Stimulated activated naive CD8-positive, alpha-beta T cell treated with anti-CD3 and anti-CD28 coated beads, Interleukin-15, amount 100 ng/mL, for 72 hours (primary cell): Measurements from ENCODE around the gene TNFAIP2.

ENCODE experiments used
- ATAC-seq: fragments of 150-1000 bp; cut with Tn5 transposase; 2 replicates; pipeline ENCODE4 v1.10.0; 2021; ENCODE audit warnings: mild to moderate bottlenecking, moderate library complexity
- DNase-seq, 2 donors: peaks; one replicate each; pipeline ENCODE4 v3.0.0; 2021 to 2022
- H3K27ac Mint-ChIP-seq, 2 donors: one replicate each; pipeline ENCODE4 v1.8.0; 2022; ENCODE audit warnings: mild to moderate bottlenecking in 2 of 2, mixed read lengths in 2 of 2, moderate library complexity in 2 of 2
- H3K27me3 Mint-ChIP-seq: one replicate; pipeline ENCODE4 v1.8.0; 2022; ENCODE audit warnings: mixed read lengths
- H3K4me1 Mint-ChIP-seq: one replicate; pipeline ENCODE4 v1.8.0; 2022; ENCODE audit warnings: mild to moderate bottlenecking, mixed read lengths
- H3K4me3 Mint-ChIP-seq, 2 donors: one replicate each; pipeline ENCODE4 v1.8.0; 2022; ENCODE audit warnings: mild to moderate bottlenecking in 2 of 2, mixed read lengths in 2 of 2, moderate library complexity in 1 of 2
- H3K9me3 Mint-ChIP-seq, 2 donors: one replicate each; pipeline ENCODE4 v1.8.0; 2022; ENCODE audit warnings: mixed read lengths in 2 of 2

The TNFAIP2 gene

GRCh38 chr14:103090481-103091020, 32.7 kb upstream of the TNFAIP2 start:
- H3K27me3 Mint-ChIP-seq, result peaks cover 35% of the 10 kb centered on the region
- ATAC-seq (no peak), DNase-seq (no peak)
- peak overlapping the region; percentile 67 to 77 for H3K4me3 Mint-ChIP-seq
- H3K4me1 Mint-ChIP-seq, result peaks cover 12% of the 10 kb centered on the region
- H3K27ac Mint-ChIP-seq, result peak overlapping the region in 1 of 2 donors; percentile 34
- no peaks in the 10 kb centered on the region for H3K9me3 Mint-ChIP-seq

- H3K4me3 Mint-ChIP-seq, result peak overlapping the region; percentile 67 to 77
- H3K9me3 Mint-ChIP-seq, result no peaks in the 10 kb centered on the region
- H3K27ac Mint-ChIP-seq, result no peak overlapping the region
- H3K27me3 Mint-ChIP-seq, result peaks cover 32% of the 10 kb centered on the region
- DNase-seq (peak; percentile 78 to 80), ATAC-seq (peak; percentile 87)
- peaks cover 12% of the 10 kb centered on the region for H3K4me1 Mint-ChIP-seq
These were observed 32.0 kb upstream of the TNFAIP2 start for GRCh38 chr14:103091041-103091882.

- Mint-ChIP-seq H3K4me3 (peak overlapping the region; percentile 35 to 57), H3K4me1 (peaks cover 12% of the 10 kb centered on the region), H3K27me3 (peaks cover 27% of the 10 kb centered on the region), H3K27ac (no peak overlapping the region), H3K9me3 (no peaks in the 10 kb centered on the region)
- DNase-seq, result no peak
- no peak for ATAC-seq
These were observed 31.4 kb upstream of the TNFAIP2 start for GRCh38 chr14:103091883-103092222.

- no peaks in the 10 kb centered on the region for H3K9me3 Mint-ChIP-seq
- peaks cover 13% of the 10 kb centered on the region for H3K27me3 Mint-ChIP-seq
- no peak for ATAC-seq
These were observed 29.3 kb upstream of the TNFAIP2 start for GRCh38 chr14:103093856-103094405.

GRCh38 chr14:103094406-103095209, 28.7 kb upstream of the TNFAIP2 start, which contains the start of gene EXOC3L4:
Gene EXOC3L4, plus strand, starts transcription at chr14:103094725. Its CDS starts 5,495 bp downstream, at chr14:103100220.
- H3K27me3 Mint-ChIP-seq, result peaks cover 13% of the 10 kb centered on the region
- H3K4me3 Mint-ChIP-seq, result no peak within 1 kb of the TSS
- DNase-seq (no peak), ATAC-seq (no peak)
- H3K9me3 Mint-ChIP-seq, result no peaks in the 10 kb centered on the region
- peaks cover 12% of the 10 kb centered on the region for H3K4me1 Mint-ChIP-seq
- H3K27ac Mint-ChIP-seq, result peak within 1 kb of the TSS in 1 of 2 donors; percentile 31

More at GRCh38 chr14:103093856-103094405, 29.3 kb upstream of the TNFAIP2 start:
- Mint-ChIP-seq H3K4me1 (peaks cover 12% of the 10 kb centered on the region), H3K4me3 (no peak overlapping the region), H3K27ac (no peak overlapping the region)
- no peak for DNase-seq

GRCh38 chr14:103095210-103095778, 28.0 kb upstream of the TNFAIP2 start:
- ATAC-seq (no peak), DNase-seq (no peak)
- no peak overlapping the region for H3K27ac Mint-ChIP-seq
- H3K27me3 Mint-ChIP-seq, result peaks cover 10% of the 10 kb centered on the region
- no peaks in the 10 kb centered on the region for H3K9me3 Mint-ChIP-seq
- peaks cover 12% of the 10 kb centered on the region for H3K4me1 Mint-ChIP-seq
- H3K4me3 Mint-ChIP-seq, result no peak overlapping the region

- peaks cover 6% of the 10 kb centered on the region for H3K27me3 Mint-ChIP-seq
- ATAC-seq, result no peak
- no peak overlapping the region for H3K4me3 Mint-ChIP-seq
- H3K27ac Mint-ChIP-seq, result no peak overlapping the region
- no peaks in the 10 kb centered on the region for H3K9me3 Mint-ChIP-seq
- no peak for DNase-seq
- peaks cover 6% of the 10 kb centered on the region for H3K4me1 Mint-ChIP-seq
These were observed 26.9 kb upstream of the TNFAIP2 start for GRCh38 chr14:103096387-103096786.

GRCh38 chr14:103097244-103097993, 25.8 kb upstream of the TNFAIP2 start:
- Mint-ChIP-seq H3K4me1 (no peaks in the 10 kb centered on the region), H3K27ac (peak overlapping the region in 1 of 2 donors; percentile 42), H3K9me3 (no peaks in the 10 kb centered on the region), H3K4me3 (no peak overlapping the region), H3K27me3 (peaks cover 16% of the 10 kb centered on the region)
- no peak for DNase-seq
- no peak for ATAC-seq

- no peaks in the 10 kb centered on the region for H3K9me3 Mint-ChIP-seq
- DNase-seq (no peak), ATAC-seq (no peak)
- H3K27me3 Mint-ChIP-seq, result peaks cover 25% of the 10 kb centered on the region
- peak overlapping the region in 1 of 2 donors; percentile 42 for H3K27ac Mint-ChIP-seq
- H3K4me3 Mint-ChIP-seq, result no peak overlapping the region
- peaks cover 5% of the 10 kb centered on the region for H3K4me1 Mint-ChIP-seq
These were observed 25.0 kb upstream of the TNFAIP2 start for GRCh38 chr14:103097994-103098957.

- peaks cover 34% of the 10 kb centered on the region for H3K27me3 Mint-ChIP-seq
These were observed 24.1 kb upstream of the TNFAIP2 start for GRCh38 chr14:103099081-103099732.

GRCh38 chr14:103099733-103100280, 23.5 kb upstream of the TNFAIP2 start:
- no peak for DNase-seq
- H3K27me3 Mint-ChIP-seq, result peaks cover 40% of the 10 kb centered on the region
- no peak overlapping the region for H3K4me3 Mint-ChIP-seq
- no peaks in the 10 kb centered on the region for H3K9me3 Mint-ChIP-seq
- H3K27ac Mint-ChIP-seq, result no peak overlapping the region
- no peak for ATAC-seq
- H3K4me1 Mint-ChIP-seq, result peaks cover 11% of the 10 kb centered on the region

More at GRCh38 chr14:103099081-103099732, 24.1 kb upstream of the TNFAIP2 start:
- no peak for DNase-seq
- H3K4me1 Mint-ChIP-seq, result peaks cover 10% of the 10 kb centered on the region
- H3K4me3 Mint-ChIP-seq, result no peak overlapping the region
- ATAC-seq, result no peak
- H3K9me3 Mint-ChIP-seq, result no peaks in the 10 kb centered on the region
- no peak overlapping the region for H3K27ac Mint-ChIP-seq

- Mint-ChIP-seq H3K27ac (no peak overlapping the region), H3K9me3 (no peaks in the 10 kb centered on the region), H3K27me3 (peaks cover 47% of the 10 kb centered on the region), H3K4me1 (peaks cover 18% of the 10 kb centered on the region), H3K4me3 (no peak overlapping the region)
- no peak for ATAC-seq
- DNase-seq, result no peak
These were observed 22.8 kb upstream of the TNFAIP2 start for GRCh38 chr14:103100281-103101121.
